ENCODE results near the gene URI1. TPM values are rescaled to one million over a fixed set of nuclear protein-coding genes. Genes with fewer than 3 reads are reported as not detected.

URI1 gene
- total RNA-seq, 2 donors from 2014 or later = 37.9 to 41.4 TPM

- H3K9me3 ChIP-seq = no peaks in the 10 kb centered on the region
- TF ChIP-seq, protein P1, sequence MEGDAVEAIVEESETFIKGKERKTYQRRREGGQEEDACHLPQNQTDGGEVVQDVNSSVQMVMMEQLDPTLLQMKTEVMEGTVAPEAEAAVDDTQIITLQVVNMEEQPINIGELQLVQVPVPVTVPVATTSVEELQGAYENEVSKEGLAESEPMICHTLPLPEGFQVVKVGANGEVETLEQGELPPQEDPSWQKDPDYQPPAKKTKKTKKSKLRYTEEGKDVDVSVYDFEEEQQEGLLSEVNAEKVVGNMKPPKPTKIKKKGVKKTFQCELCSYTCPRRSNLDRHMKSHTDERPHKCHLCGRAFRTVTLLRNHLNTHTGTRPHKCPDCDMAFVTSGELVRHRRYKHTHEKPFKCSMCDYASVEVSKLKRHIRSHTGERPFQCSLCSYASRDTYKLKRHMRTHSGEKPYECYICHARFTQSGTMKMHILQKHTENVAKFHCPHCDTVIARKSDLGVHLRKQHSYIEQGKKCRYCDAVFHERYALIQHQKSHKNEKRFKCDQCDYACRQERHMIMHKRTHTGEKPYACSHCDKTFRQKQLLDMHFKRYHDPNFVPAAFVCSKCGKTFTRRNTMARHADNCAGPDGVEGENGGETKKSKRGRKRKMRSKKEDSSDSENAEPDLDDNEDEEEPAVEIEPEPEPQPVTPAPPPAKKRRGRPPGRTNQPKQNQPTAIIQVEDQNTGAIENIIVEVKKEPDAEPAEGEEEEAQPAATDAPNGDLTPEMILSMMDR (IDR thresholded peaks at IDR 0.05) = no peak
- H3K36me3 ChIP-seq = no peaks in the 10 kb centered on the region
- no peaks in the 10 kb centered on the region for H3K27me3 ChIP-seq
- H3K4me1 ChIP-seq = no peaks in the 10 kb centered on the region
- H3K9ac ChIP-seq (ENCODE audit: low read depth in 2 of 2, low read length in 2 of 2) = no peak overlapping the region
- intact Hi-C loops (cut with DNase I) = no loop called here
- DNase-seq = no peak
- no peak overlapping the region for H3K4me3 ChIP-seq
- no peak overlapping the region for H3K27ac ChIP-seq
These were observed 41.5 kb downstream of the URI1 start for GRCh38 chr19:29983568-29983967.

DNA sequence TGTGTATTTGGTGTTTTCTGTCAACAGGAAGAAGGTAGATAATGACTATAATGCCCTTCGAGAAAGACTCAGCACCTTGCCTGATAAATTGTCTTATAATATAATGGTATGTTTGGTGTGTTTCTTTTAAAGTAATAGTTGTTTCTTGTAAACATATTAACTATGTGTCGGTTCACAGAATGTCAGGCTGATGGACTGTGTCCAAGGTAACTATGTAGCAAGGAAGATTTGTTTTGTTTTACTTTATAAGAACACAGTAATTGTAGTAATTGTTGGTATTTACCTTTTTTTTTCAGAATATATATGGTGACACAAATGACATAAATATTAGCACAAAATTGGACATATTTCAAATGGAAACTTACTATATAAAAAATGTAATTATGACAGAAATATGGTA, 43.2 kb downstream of the URI1 start:
- no peak for DNase-seq
- H3K27ac ChIP-seq = no peak overlapping the region
- no peaks in the 10 kb centered on the region for H3K9me3 ChIP-seq
- intact Hi-C loops (cut with DNase I) = no loop called here
- H3K9ac ChIP-seq (ENCODE audit: low read depth in 2 of 2, low read length in 2 of 2) = no peak overlapping the region
- TF ChIP-seq, protein P1 (IDR thresholded peaks at IDR 0.05) = no peak
- no peak overlapping the region for H3K4me3 ChIP-seq
- H3K4me1 ChIP-seq = no peaks in the 10 kb centered on the region
- no peaks in the 10 kb centered on the region for H3K36me3 ChIP-seq
- no peaks in the 10 kb centered on the region for H3K27me3 ChIP-seq

- no peak for DNase-seq
- Histone ChIP-seq H3K9me3 (no peaks in the 10 kb centered on the region), H3K27ac (no peak overlapping the region), H3K36me3 (no peaks in the 10 kb centered on the region), H3K27me3 (no peaks in the 10 kb centered on the region), H3K4me3 (no peak overlapping the region), H3K9ac (ENCODE audit: low read depth in 2 of 2, low read length in 2 of 2) (no peak overlapping the region), H3K4me1 (no peaks in the 10 kb centered on the region)
- TF ChIP-seq, protein P1 (IDR thresholded peaks at IDR 0.05) = no peak
- intact Hi-C loops (cut with DNase I) = no loop called here
These were observed 46.3 kb downstream of the URI1 start for GRCh38 chr19:29988351-29988750.

- H3K27me3 ChIP-seq = no peaks in the 10 kb centered on the region
- H3K9me3 ChIP-seq = no peaks in the 10 kb centered on the region
- H3K4me1 ChIP-seq = no peaks in the 10 kb centered on the region
- H3K36me3 ChIP-seq = no peaks in the 10 kb centered on the region
- H3K9ac ChIP-seq (ENCODE audit: low read depth in 2 of 2, low read length in 2 of 2) = no peak overlapping the region
- DNase-seq = no peak
- intact Hi-C loops (cut with DNase I) = no loop called here
- H3K4me3 ChIP-seq = no peak overlapping the region
- no peak overlapping the region for H3K27ac ChIP-seq
- TF ChIP-seq, protein P1 (IDR thresholded peaks at IDR 0.05) = no peak
These were observed 50.3 kb downstream of the URI1 start for GRCh38 chr19:29992233-29992867.

- DNase-seq = no peak
- Histone ChIP-seq H3K9me3 (no peaks in the 10 kb centered on the region), H3K4me1 (no peaks in the 10 kb centered on the region), H3K36me3 (no peaks in the 10 kb centered on the region), H3K4me3 (no peak overlapping the region), H3K27ac (no peak overlapping the region), H3K9ac (ENCODE audit: low read depth in 2 of 2, low read length in 2 of 2) (no peak overlapping the region), H3K27me3 (no peaks in the 10 kb centered on the region)
- intact Hi-C loops (cut with DNase I) = no loop called here
- TF ChIP-seq, protein P1 (IDR thresholded peaks at IDR 0.05) = no peak
These were observed 57.5 kb downstream of the URI1 start for GRCh38 chr19:29999490-29999889.

All from colonic mucosa (tissue), 4 donors.